Nephron (organoid): ENCODE results near the gene PHLDB2.

Experiments
- H3K27ac Mint-ChIP-seq, 3 experiments: 2 replicates each; pipeline ENCODE4 v1.8.0; 2020; ENCODE audit warnings: mixed read lengths in 3 of 3, mild to moderate bottlenecking in 2 of 3, moderate library complexity in 1 of 3
- H3K27me3 Mint-ChIP-seq: 2 replicates; pipeline ENCODE4 v1.8.0; 2021; ENCODE audit warnings: low read depth, mild to moderate bottlenecking, moderate library complexity, mixed read lengths
- H3K36me3 Mint-ChIP-seq: 2 replicates; pipeline ENCODE4 v1.8.0; 2020; ENCODE audit warnings: low read depth, mixed read lengths
- H3K4me1 Mint-ChIP-seq: 2 replicates; pipeline ENCODE4 v1.8.0; 2020; ENCODE audit warnings: mixed read lengths
- H3K4me3 Mint-ChIP-seq, 3 experiments: 2 replicates each; pipeline ENCODE4 v1.8.0; 2020; ENCODE audit warnings: mild to moderate bottlenecking in 3 of 3, mixed read lengths in 3 of 3, moderate library complexity in 2 of 3
- H3K9me3 Mint-ChIP-seq: 2 replicates; pipeline ENCODE4 v1.8.0; 2020; ENCODE audit warnings: mixed read lengths
- TF ChIP-seq, protein P1 (sequence below), 3 experiments: fragments of 200-600 bp; sonication (generic); IDR thresholded peaks; one replicate each; pipeline ENCODE4 v1.5.0; 2021; ENCODE audit warnings: antibody characterized with exemption in 3 of 3; ENCODE audit not compliant: unreplicated experiment in 3 of 3

PHLDB2 gene

GRCh38 chr3:111857474-111857873 is 1.6 kb upstream of the PHLDB2 start:
- Mint-ChIP-seq H3K9me3 (no peaks in the 10 kb centered on the region), H3K4me1 (peaks cover 38% of the 10 kb centered on the region), H3K27ac (peak overlapping the region; percentile 35 to 92 (median 86)), H3K4me3 (peak overlapping the region; percentile 37 to 86 (median 80)), H3K27me3 (no peaks in the 10 kb centered on the region), H3K36me3 (no peaks in the 10 kb centered on the region)
- TF ChIP-seq, protein P1, sequence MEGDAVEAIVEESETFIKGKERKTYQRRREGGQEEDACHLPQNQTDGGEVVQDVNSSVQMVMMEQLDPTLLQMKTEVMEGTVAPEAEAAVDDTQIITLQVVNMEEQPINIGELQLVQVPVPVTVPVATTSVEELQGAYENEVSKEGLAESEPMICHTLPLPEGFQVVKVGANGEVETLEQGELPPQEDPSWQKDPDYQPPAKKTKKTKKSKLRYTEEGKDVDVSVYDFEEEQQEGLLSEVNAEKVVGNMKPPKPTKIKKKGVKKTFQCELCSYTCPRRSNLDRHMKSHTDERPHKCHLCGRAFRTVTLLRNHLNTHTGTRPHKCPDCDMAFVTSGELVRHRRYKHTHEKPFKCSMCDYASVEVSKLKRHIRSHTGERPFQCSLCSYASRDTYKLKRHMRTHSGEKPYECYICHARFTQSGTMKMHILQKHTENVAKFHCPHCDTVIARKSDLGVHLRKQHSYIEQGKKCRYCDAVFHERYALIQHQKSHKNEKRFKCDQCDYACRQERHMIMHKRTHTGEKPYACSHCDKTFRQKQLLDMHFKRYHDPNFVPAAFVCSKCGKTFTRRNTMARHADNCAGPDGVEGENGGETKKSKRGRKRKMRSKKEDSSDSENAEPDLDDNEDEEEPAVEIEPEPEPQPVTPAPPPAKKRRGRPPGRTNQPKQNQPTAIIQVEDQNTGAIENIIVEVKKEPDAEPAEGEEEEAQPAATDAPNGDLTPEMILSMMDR (IDR thresholded peaks at IDR 0.05; ENCODE audit: unreplicated experiment in 3 of 3), result no peak

DNA sequence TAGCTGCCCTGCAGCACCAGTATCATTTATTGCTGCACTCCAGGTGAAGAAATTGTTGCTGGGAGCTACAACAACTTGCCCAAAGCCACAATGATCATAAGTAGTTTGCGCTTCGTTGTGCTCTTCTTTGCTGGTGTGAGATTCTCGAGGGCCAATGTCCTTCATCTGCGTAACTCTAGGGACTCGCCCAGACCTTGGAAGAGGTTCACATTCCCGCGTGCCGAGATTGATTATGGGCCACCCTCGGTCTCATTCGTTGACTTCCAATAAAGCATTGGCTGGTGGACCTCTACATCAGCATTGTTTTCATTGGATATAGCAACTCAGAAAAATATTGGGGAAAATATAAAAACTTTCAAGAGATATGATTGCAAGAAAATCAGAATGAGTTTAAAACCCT is 423 bp upstream of the PHLDB2 start:
- H3K36me3 Mint-ChIP-seq, result no peaks in the 10 kb centered on the region
- H3K27me3 Mint-ChIP-seq, result no peaks in the 10 kb centered on the region
- TF ChIP-seq, protein P1 (IDR thresholded peaks at IDR 0.05; ENCODE audit: unreplicated experiment in 3 of 3), result no peak
- H3K9me3 Mint-ChIP-seq, result no peaks in the 10 kb centered on the region
- H3K4me1 Mint-ChIP-seq, result peaks cover 46% of the 10 kb centered on the region
- H3K4me3 Mint-ChIP-seq, result peak overlapping the region; percentile 97 to 99 (median 97)
- H3K27ac Mint-ChIP-seq, result peak overlapping the region; percentile 84 to 93 (median 92)

DNA sequence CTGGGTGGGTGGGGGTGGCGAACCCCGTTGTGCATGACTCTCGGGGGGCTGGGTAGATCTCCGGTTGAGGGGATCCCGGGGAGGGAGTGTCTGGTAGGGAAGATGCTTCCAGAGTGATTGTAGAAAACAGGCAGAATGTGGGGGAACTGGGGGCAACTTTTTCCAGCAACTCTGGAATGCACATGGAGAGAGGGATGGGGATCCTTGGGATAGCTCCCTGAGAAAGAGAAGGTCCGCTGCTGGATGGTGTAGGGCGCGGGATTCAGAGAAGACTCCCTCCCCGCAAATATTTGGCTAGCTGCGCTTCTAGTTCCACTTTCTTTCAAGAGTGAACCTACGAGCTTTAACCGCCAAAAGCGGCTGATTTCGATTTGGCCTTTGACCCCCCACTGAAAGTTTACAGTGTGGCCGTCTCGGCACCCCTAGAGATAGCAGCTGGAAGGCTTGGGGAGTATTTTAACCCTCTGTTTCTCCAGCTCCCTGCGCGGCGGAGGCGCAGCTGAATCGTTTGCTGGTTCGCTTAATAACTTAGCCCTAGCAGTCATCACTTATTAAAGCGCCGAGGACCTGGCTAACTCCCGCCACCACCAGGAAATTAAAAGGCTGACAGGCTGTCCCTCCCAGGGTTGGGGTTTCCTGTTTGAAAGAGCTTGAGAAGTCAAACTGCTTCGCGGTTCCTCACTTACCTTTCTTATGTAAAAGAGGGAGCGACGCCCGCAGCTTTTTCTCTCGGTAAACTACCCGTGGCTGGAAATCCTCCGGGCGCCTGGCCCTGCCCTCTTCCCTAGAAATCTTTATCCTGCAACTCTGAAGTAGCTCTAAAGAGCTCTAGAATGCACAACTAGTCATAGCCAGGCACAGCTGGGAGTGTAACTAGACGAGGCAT is 1.2 kb downstream of the PHLDB2 start:
- Mint-ChIP-seq H3K27me3 (no peaks in the 10 kb centered on the region), H3K4me3 (peak overlapping the region; percentile 97 to 99 (median 97)), H3K36me3 (no peaks in the 10 kb centered on the region), H3K27ac (peak overlapping the region; percentile 91 to 93 (median 92)), H3K9me3 (no peaks in the 10 kb centered on the region), H3K4me1 (peaks cover 48% of the 10 kb centered on the region)
- TF ChIP-seq, protein P1 (IDR thresholded peaks at IDR 0.05; ENCODE audit: unreplicated experiment in 3 of 3), result peak; percentile 47 to 56 (median 50)

DNA sequence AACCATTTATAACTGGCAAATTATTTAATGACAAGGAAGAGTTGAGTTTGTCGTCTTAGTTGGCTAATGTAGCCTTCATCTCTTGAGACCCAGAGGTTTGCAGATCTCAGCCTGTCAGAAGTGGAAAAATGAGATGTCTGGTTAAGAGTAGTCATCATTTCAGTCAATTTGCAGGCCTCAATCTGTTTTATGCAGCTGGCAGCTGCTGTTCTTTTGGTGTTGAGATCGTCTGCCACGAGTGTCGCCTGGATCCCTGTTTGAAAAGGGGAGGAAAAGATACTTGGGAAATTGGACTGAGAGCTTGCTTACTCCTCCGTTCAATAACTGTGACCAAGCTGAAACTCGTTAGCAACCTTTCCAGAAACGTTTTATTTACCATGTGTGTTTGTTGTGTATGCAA is 2.3 kb downstream of the PHLDB2 start:
- TF ChIP-seq, protein P1 (IDR thresholded peaks at IDR 0.05; ENCODE audit: unreplicated experiment in 3 of 3), result no peak
- Mint-ChIP-seq H3K36me3 (no peaks in the 10 kb centered on the region), H3K27ac (peak overlapping the region; percentile 91 to 93 (median 92)), H3K27me3 (no peaks in the 10 kb centered on the region), H3K4me3 (peak overlapping the region; percentile 97 to 99 (median 97)), H3K4me1 (peaks cover 53% of the 10 kb centered on the region), H3K9me3 (no peaks in the 10 kb centered on the region)

- Mint-ChIP-seq H3K36me3 (no peaks in the 10 kb centered on the region), H3K27ac (peak overlapping the region; percentile 38 to 92 (median 91)), H3K4me3 (peak overlapping the region; percentile 97 to 99 (median 97)), H3K9me3 (no peaks in the 10 kb centered on the region), H3K27me3 (no peaks in the 10 kb centered on the region), H3K4me1 (peaks cover 60% of the 10 kb centered on the region)
- TF ChIP-seq, protein P1 (IDR thresholded peaks at IDR 0.05; ENCODE audit: unreplicated experiment in 3 of 3), result no peak
Observed at GRCh38 chr3:111862415-111862814, 3.4 kb downstream of the PHLDB2 start.
